Mesothelial cell of epicardium (in vitro differentiated cells): Measurements from ENCODE around the gene MVB12A. TPM values are rescaled to one million over a fixed set of nuclear protein-coding genes. Genes with fewer than 3 reads are reported as not detected.

Source experiments
- DNase-seq, 2 experiments: peaks; one replicate each; pipeline ENCODE4 v3.0.0; 2021; ENCODE audit warnings: low spot score in 2 of 2; ENCODE audit not compliant: unreplicated experiment in 2 of 2
- H3K27ac Mint-ChIP-seq: 2 replicates; pipeline ENCODE4 v1.8.0; 2021; ENCODE audit warnings: mixed read lengths
- H3K27me3 Mint-ChIP-seq: 2 replicates; pipeline ENCODE4 v1.8.0; 2021; ENCODE audit warnings: low read depth, mixed read lengths
- H3K36me3 Mint-ChIP-seq: 2 replicates; pipeline ENCODE4 v1.8.0; 2021; ENCODE audit warnings: mixed read lengths
- H3K4me1 Mint-ChIP-seq: 2 replicates; pipeline ENCODE4 v1.8.0; 2021; ENCODE audit warnings: mixed read lengths
- H3K4me3 Mint-ChIP-seq: 2 replicates; pipeline ENCODE4 v1.8.0; 2021; ENCODE audit warnings: mild to moderate bottlenecking, moderate library complexity, mixed read lengths
- H3K9me3 Mint-ChIP-seq: 2 replicates; pipeline ENCODE4 v1.8.0; 2021; ENCODE audit warnings: mixed read lengths
- CTCF ChIP-seq: fragments of 200-600 bp; sonication (generic); IDR thresholded peaks from one replicate; pipeline ENCODE4 v1.5.0; 2021; ENCODE audit warnings: antibody characterized with exemption; ENCODE audit not compliant: unreplicated experiment
- total RNA-seq: library from RNA; stranded (reverse); gene quantifications from 3 replicates; pipeline ENCODE4 v1.2.1, GENCODE V29; 2021

The MVB12A gene
- total RNA-seq, 1 donor from 2014 or later: 53.5 TPM

- Mint-ChIP-seq H3K4me1 (peaks cover 10% of the 10 kb centered on the region), H3K4me3 (no peak overlapping the region), H3K9me3 (peaks cover 6% of the 10 kb centered on the region), H3K27ac (no peak overlapping the region), H3K27me3 (no peaks in the 10 kb centered on the region), H3K36me3 (no peaks in the 10 kb centered on the region)
- TF ChIP-seq CTCF: no peak
- DNase-seq: no peak
Measured at GRCh38 chr19:17380426-17381138, 39.3 kb upstream of the MVB12A start.

- H3K27ac Mint-ChIP-seq: no peak overlapping the region
Measured at GRCh38 chr19:17385878-17386611, 33.8 kb upstream of the MVB12A start.

GRCh38 chr19:17389288-17389687, 30.6 kb upstream of the MVB12A start:
- no peak for TF ChIP-seq CTCF
- Mint-ChIP-seq H3K4me3 (no peak overlapping the region), H3K27me3 (peaks cover 17% of the 10 kb centered on the region)

More at GRCh38 chr19:17385878-17386611, 33.8 kb upstream of the MVB12A start:
- peak; percentile 65 to 68 for DNase-seq
- peak; percentile 67 for TF ChIP-seq CTCF
- Mint-ChIP-seq H3K27me3 (peaks cover 17% of the 10 kb centered on the region), H3K4me1 (peaks cover 9% of the 10 kb centered on the region), H3K36me3 (no peaks in the 10 kb centered on the region), H3K9me3 (peaks cover 4% of the 10 kb centered on the region), H3K4me3 (no peak overlapping the region)

GRCh38 chr19:17389957-17390664, 29.7 kb upstream of the MVB12A start:
- Mint-ChIP-seq H3K4me1 (peaks cover 13% of the 10 kb centered on the region), H3K36me3 (no peaks in the 10 kb centered on the region), H3K4me3 (peak overlapping the region; percentile 79), H3K27ac (no peak overlapping the region), H3K9me3 (peaks cover 4% of the 10 kb centered on the region), H3K27me3 (peaks cover 17% of the 10 kb centered on the region)
- TF ChIP-seq CTCF: peak; percentile 12
- no peak for DNase-seq

More at GRCh38 chr19:17389288-17389687, 30.6 kb upstream of the MVB12A start:
- DNase-seq: no peak
- no peak overlapping the region for H3K27ac Mint-ChIP-seq
- H3K36me3 Mint-ChIP-seq: no peaks in the 10 kb centered on the region
- H3K9me3 Mint-ChIP-seq: peaks cover 4% of the 10 kb centered on the region
- H3K4me1 Mint-ChIP-seq: peaks cover 13% of the 10 kb centered on the region

- Mint-ChIP-seq H3K27ac (peak overlapping the region; percentile 78), H3K27me3 (peaks cover 17% of the 10 kb centered on the region), H3K9me3 (peaks cover 4% of the 10 kb centered on the region), H3K4me1 (peaks cover 13% of the 10 kb centered on the region), H3K4me3 (peak overlapping the region; percentile 79), H3K36me3 (no peaks in the 10 kb centered on the region)
- TF ChIP-seq CTCF: peak; percentile 32
- peak; percentile 90 to 92 for DNase-seq
Measured at GRCh38 chr19:17390665-17391370, 29.0 kb upstream of the MVB12A start.
